Ovary (tissue), 9 donors: Measurements from ENCODE around the gene RPS6KB2. TPM values are rescaled to one million over a fixed set of nuclear protein-coding genes. Genes with fewer than 3 reads are reported as not detected.

ENCODE experiments used
- DNase-seq, 5 donors: peaks; one replicate each; pipeline ENCODE4 v3.0.0-alpha.2; 2019 to 2020
- H3K27ac ChIP-seq, 2 donors: fragments of 200-600 bp; one replicate each; pipeline versions ENCODE4 v1.5.1 to v1.8.0; 2019 to 2022
- H3K27me3 ChIP-seq: fragments of 200-600 bp; one replicate; pipeline ENCODE4 v1.8.0; 2022
- H3K36me3 ChIP-seq: fragments of 200-600 bp; sonication (generic); one replicate; pipeline ENCODE4 v1.5.1; 2019
- H3K4me1 ChIP-seq: one replicate; pipeline ENCODE4 v1.8.1; 2013; ENCODE audit warnings: mild to moderate bottlenecking, moderate library complexity; ENCODE audit not compliant: insufficient read depth
- H3K4me3 ChIP-seq: fragments of 200-600 bp; sonication (generic); one replicate; pipeline ENCODE4 v1.5.1; 2017
- H3K9me3 ChIP-seq, 2 donors: fragments of 200-600 bp in 1 of 2; sonication (generic) in 1 of 2; one replicate each; pipeline versions ENCODE4 v1.5.1 to v1.8.1; 2013 to 2019; ENCODE audit warnings: mild to moderate bottlenecking in 1 of 2, moderate library complexity in 1 of 2
- EP300 ChIP-seq: sonication (generic); formaldehyde crosslinking; IDR thresholded peaks from one replicate; pipeline ENCODE4 v1.6.1; 2017; ENCODE audit warnings: antibody characterized with exemption
- POLR2A ChIP-seq: fragments of 450-650 bp; IDR thresholded peaks from one replicate; pipeline ENCODE4 v1.6.1; 2017; ENCODE audit warnings: antibody characterized with exemption, mild to moderate bottlenecking, moderate library complexity
- WGBS, 3 donors: extraction: QIAGEN DNeasy Blood & Tissue Kit in 1 of 3; methylation state at CpG; one replicate each; pipeline versions ENCODE4 v1.1.5 to v1.1.7; 2013 to 2017; 5-methylcytosine and 5-hydroxymethylcytosine counted together
- intact Hi-C, 4 donors: fragments of 100-400 bp; cut with DNase I; formaldehyde crosslinking; loops; one replicate each; pipeline versions ENCODE4 v1.11.0 to v1.15.1; 2022 to 2023
- polyA plus RNA-seq, 2 donors: library from polyadenylated mRNA; stranded (reverse); fragments of 200-250 nt in 1 of 2; fragments of 350-450 nt in 1 of 2; fragmentation: Illumina TruSeq in 1 of 2; extraction: RNeasy Lipid Tissue Mini Kit (QIAGEN cat#74804) in 1 of 2; gene quantifications; one replicate each; pipeline ENCODE4 v1.2.3, GENCODE V29; 2013 to 2014
- total RNA-seq, 7 donors: library from RNA; depleted of rRNA in 2 of 7; stranded (reverse); fragments of >200 nt in 2 of 7; fragmentation: NEBNext Ultra II Directional in 3 of 7; extraction: Animal tissue kit (Norgen Biotek cat#: 25700) in 3 of 7; gene quantifications; one replicate each; pipeline versions ENCODE4 v1.1.0 to v1.2.4, GENCODE V29; 2016 to 2023
- TF ChIP-seq, protein P1 (sequence below), 3 donors: fragments of 450-650 bp in 2 of 3; fragments of 200-600 bp in 1 of 3; IDR thresholded peaks; one replicate each; pipeline versions ENCODE4 v1.5.1 to v1.8.0; 2016 to 2022; ENCODE audit warnings: antibody characterized with exemption in 3 of 3, mild to moderate bottlenecking in 1 of 3
- donor health status: DM: no; HTN: no; CAD: no; lungs with moderate emphysema.
- donor health status: DM: no; HTN: no; CAD: no.
- donor health status: Bipolar disorder and iron deficiency.
- donor health status: DM: yes; HTN: yes; CAD: no.
- donor health status: DM: no; HTN: no; CAD: no.
- donor health status: DM: yes; HTN: yes; CAD: no.

RPS6KB2 gene
- total and polyA plus RNA-seq, 9 donors, result 10.4 to 38.6 (median 33.1) TPM

DNA sequence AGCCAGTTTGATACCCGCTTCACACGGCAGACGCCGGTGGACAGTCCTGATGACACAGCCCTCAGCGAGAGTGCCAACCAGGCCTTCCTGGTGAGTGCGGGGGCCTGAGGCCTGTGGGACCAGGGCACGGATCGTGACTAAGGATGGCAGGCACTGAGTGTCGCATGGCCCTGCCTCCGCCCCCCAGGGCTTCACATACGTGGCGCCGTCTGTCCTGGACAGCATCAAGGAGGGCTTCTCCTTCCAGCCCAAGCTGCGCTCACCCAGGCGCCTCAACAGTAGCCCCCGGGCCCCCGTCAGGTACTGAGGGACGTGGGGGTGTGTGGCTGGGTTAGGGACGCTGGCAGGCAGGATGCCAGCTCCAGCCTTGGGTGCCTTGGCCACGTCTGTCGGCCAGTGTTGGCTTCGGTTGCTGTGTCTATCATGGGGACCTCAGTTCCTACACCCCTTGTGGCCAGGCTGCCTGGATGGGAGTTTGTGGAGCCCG, 6.1 kb downstream of the RPS6KB2 start:
- Histone ChIP-seq H3K9me3 (no peaks in the 10 kb centered on the region), H3K36me3 (no peaks in the 10 kb centered on the region), H3K4me1 (no peaks in the 10 kb centered on the region), H3K27me3 (no peaks in the 10 kb centered on the region), H3K4me3 (no peak overlapping the region), H3K27ac (no peak overlapping the region)
- no peak for DNase-seq
- WGBS, 3 donors, result 77 to 85% (median 79%) methylated on average over 23 of the region's 23 CpGs
- intact Hi-C loops, result loop anchor here in 1 of 4 donors (5.0 kb wide), 1 partner anchor 1297 kb away; no protein-coding TSS in a partner anchor
- TF ChIP-seq, protein P1, sequence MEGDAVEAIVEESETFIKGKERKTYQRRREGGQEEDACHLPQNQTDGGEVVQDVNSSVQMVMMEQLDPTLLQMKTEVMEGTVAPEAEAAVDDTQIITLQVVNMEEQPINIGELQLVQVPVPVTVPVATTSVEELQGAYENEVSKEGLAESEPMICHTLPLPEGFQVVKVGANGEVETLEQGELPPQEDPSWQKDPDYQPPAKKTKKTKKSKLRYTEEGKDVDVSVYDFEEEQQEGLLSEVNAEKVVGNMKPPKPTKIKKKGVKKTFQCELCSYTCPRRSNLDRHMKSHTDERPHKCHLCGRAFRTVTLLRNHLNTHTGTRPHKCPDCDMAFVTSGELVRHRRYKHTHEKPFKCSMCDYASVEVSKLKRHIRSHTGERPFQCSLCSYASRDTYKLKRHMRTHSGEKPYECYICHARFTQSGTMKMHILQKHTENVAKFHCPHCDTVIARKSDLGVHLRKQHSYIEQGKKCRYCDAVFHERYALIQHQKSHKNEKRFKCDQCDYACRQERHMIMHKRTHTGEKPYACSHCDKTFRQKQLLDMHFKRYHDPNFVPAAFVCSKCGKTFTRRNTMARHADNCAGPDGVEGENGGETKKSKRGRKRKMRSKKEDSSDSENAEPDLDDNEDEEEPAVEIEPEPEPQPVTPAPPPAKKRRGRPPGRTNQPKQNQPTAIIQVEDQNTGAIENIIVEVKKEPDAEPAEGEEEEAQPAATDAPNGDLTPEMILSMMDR (IDR thresholded peaks at IDR 0.05), result no peak
- no peak for TF ChIP-seq EP300
- TF ChIP-seq POLR2A, result no peak

DNA sequence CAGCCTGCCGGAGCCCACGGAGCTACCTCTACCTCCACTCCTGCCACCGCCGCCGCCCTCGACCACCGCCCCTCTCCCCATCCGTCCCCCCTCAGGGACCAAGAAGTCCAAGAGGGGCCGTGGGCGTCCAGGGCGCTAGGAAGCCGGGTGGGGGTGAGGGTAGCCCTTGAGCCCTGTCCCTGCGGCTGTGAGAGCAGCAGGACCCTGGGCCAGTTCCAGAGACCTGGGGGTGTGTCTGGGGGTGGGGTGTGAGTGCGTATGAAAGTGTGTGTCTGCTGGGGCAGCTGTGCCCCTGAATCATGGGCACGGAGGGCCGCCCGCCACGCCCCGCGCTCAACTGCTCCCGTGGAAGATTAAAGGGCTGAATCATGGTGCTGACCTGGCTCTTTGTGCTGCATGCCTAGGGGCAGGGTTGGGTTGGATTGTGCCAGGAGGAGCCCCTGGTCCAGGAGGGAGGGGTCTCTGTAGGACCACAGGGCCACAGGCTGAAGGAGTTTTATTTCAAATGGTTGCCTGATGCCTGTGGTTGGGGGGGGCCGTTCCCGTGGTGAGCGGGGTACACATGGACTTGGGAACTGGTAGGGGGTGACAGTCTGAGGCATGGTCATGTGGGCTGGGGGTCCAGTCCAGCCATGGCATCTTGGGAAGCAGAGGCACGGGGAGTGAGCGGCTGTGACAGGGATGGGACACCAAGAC, 6.9 kb downstream of the RPS6KB2 start:
- H3K27ac ChIP-seq, result no peak overlapping the region
- H3K36me3 ChIP-seq, result no peaks in the 10 kb centered on the region
- H3K4me3 ChIP-seq, result no peak overlapping the region
- intact Hi-C loops, result no loop called here
- 80 to 83% (median 82%) methylated on average over 26 of the region's 26 CpGs for WGBS, 3 donors
- H3K27me3 ChIP-seq, result no peaks in the 10 kb centered on the region
- no peaks in the 10 kb centered on the region for H3K9me3 ChIP-seq
- TF ChIP-seq EP300 (no peak), POLR2A (no peak)
- TF ChIP-seq, protein P1 (IDR thresholded peaks at IDR 0.05), result no peak
- DNase-seq, result no peak
- H3K4me1 ChIP-seq, result no peaks in the 10 kb centered on the region

DNA sequence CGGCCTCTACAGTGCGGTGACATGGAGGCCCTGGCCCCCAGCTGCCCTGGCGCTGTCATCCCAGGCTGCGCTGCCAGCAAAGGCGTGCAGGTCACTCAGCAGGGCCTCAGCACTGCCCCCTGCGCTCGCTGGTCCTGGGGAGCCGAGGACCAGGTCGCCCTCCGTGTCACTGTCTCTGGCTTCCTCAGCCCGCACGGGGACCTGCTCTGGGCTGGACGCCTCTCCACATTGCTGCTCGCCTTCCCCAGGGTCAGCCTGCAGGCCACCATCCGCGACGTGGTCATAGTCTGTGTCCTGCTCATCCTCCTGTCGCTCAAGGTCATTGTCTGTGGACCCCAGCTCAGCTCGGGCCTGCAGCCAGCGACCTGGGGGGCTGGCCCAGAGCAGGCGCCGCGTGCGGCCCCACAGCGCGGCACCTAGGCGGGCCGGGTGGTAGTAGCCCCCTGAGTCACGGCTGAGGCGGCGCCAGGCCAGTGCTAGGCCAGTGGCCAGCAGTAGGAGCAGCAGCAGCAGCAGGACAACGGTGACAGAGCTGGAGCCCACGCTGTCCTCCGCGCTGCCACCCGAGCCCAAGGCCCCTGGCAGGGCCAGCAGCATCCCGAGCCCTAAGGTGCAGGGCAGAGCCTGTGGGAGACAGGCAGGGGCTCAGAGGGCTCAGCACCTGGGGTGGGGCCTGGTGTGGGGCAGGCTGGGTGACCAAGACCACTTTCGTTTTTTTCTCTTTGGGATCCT, 7.6 kb downstream of the RPS6KB2 start:
- DNase-seq, result no peak
- Histone ChIP-seq H3K27me3 (no peaks in the 10 kb centered on the region), H3K4me1 (no peaks in the 10 kb centered on the region), H3K27ac (no peak overlapping the region), H3K4me3 (no peak overlapping the region), H3K9me3 (no peaks in the 10 kb centered on the region), H3K36me3 (no peaks in the 10 kb centered on the region)
- WGBS, 3 donors, result 84 to 89% (median 85%) methylated on average over 33 to 38 of the region's 38 CpGs
- TF ChIP-seq POLR2A (no peak), EP300 (no peak)
- TF ChIP-seq, protein P1 (IDR thresholded peaks at IDR 0.05), result no peak
- intact Hi-C loops, result no loop called here

DNA sequence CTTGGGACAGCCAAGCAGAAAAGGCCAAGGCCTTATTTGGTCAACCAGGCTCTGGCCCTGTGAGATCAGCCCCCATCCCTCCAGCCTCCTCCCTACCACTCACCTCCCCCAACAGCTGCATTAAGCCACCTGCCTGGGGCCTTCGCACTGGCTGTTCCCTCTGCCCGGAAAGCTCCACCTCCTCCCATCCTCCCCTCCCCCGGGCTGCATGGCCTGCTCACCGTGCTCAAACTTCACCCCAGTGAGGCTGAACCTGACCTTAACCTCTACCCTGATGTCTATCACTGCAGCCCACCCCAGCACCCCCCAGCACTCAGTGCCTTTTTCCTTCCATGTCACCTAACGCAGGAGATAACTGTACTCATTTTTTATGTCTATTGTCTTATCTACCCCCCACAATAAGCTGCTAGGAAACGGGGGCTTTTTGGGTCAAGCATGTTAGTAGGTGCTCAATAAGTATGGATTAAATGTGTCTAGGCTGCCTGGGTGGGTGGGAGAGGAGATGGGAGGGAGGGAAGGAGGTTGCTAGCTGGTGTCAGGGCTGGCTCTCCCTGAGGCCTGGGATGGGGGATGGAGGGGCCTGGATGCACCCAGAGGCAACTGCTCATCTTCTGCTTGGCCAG, 8.3 kb downstream of the RPS6KB2 start:
- H3K9me3 ChIP-seq, result no peaks in the 10 kb centered on the region
- H3K36me3 ChIP-seq, result no peaks in the 10 kb centered on the region
- TF ChIP-seq, protein P1 (IDR thresholded peaks at IDR 0.05), result no peak
- no peak for TF ChIP-seq POLR2A
- WGBS, 3 donors, result 45 to 51% (median 48%) methylated on average over 6 of the region's 6 CpGs
- H3K27ac ChIP-seq, result no peak overlapping the region
- H3K4me3 ChIP-seq, result no peak overlapping the region
- no peaks in the 10 kb centered on the region for H3K27me3 ChIP-seq
- H3K4me1 ChIP-seq, result no peaks in the 10 kb centered on the region
- intact Hi-C loops, result no loop called here
- DNase-seq, result no peak
